ENCODE measurements around the gene MIB2. TPM values are rescaled to one million over a fixed set of nuclear protein-coding genes. Genes with fewer than 3 reads are reported as not detected.

The MIB2 gene
- polyA plus RNA-seq, 3 donors = 5.4 to 65.7 (median 5.6) TPM

DNA sequence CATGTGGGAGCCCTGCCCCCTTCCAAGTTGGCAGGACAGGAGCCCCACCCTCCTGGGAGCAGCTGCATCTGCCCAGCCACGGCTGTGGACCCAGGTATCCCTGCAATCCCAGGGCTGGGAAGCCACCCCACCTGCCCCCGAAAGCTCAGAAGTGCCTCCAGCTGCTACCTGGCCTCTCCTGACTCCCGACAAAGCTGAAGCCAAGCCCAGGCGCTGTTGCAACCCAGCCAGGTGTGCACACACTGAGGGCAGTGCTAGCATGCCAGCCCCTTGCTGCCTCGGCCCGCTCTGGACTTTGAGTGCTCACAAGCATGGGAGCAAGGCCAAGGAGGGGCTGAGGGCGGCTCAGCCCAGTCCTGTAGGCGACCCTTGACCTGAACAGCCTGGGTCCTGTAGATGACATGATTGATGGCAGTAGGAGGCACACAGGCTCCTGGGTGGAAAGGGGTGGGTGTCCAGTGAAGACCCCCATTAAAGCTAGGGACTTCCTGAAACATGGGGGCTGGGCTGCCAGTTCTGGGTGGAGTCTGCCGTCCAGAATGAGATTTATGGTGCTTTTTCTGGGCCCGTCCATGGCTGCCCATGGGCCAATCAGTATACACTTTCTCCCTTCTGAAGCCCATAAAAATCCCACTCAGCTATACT lies 37.8 kb upstream of the MIB2 start:
- H3K27ac Mint-ChIP-seq = no peak overlapping the region
- H3K27me3 Mint-ChIP-seq (ENCODE audit: low read depth in 3 of 3) = peaks cover 11 to 33% (median 15%) of the 10 kb centered on the region in 3 donors
- Histone ChIP-seq H3K27ac (ENCODE audit: low read depth in 1 of 2, low read length in 2 of 2) (no peak overlapping the region), H3K36me3 (replicated peaks in 1 of 2; ENCODE audit: control insufficient read depth in 1 of 2, insufficient read depth in 2 of 2, low read length in 2 of 2) (peaks cover 0 to 2% of the 10 kb centered on the region in 2 donors), H2AFZ (ENCODE audit: insufficient read depth, low read depth, low read length, poor library complexity, severe bottlenecking) (no peak overlapping the region), H3K4me1 (ENCODE audit: control insufficient read depth in 1 of 2, insufficient read depth in 2 of 2, low read length in 2 of 2) (peaks cover 19 to 21% of the 10 kb centered on the region in 2 donors), H3K9me3 (replicated peaks in 1 of 2; ENCODE audit: control insufficient read depth in 1 of 2, insufficient read depth in 1 of 2, low read length in 2 of 2) (no peaks in the 10 kb centered on the region), H3K4me2 (replicated peaks; ENCODE audit: extremely low read depth, low read length, poor library complexity, severe bottlenecking) (no peak overlapping the region), H3K4me3 (replicated peaks in 1 of 3; ENCODE audit: low read depth in 2 of 3, low read length in 3 of 3) (no peak overlapping the region), H3K9ac (ENCODE audit: insufficient read depth, low read length, poor library complexity, severe bottlenecking) (no peak overlapping the region), H3K79me2 (ENCODE audit: insufficient read depth, low read length) (peaks cover 25% of the 10 kb centered on the region), H4K20me1 (ENCODE audit: insufficient read depth, low read length) (peaks cover 8% of the 10 kb centered on the region), H3K27me3 (ENCODE audit: control insufficient read depth in 2 of 2, insufficient read depth in 2 of 2, low read length in 2 of 2) (peaks cover 3 to 5% of the 10 kb centered on the region in 2 donors)
- no peak overlapping the region for H3K4me3 Mint-ChIP-seq
- peaks cover 0 to 2% (median 0%) of the 10 kb centered on the region in 7 donors for H3K9me3 Mint-ChIP-seq
- DNase-seq = no peak
- WGBS (ENCODE audit: insufficient coverage) = 86% methylated on average over 9 of the region's 10 CpGs
- TF ChIP-seq, protein P1, sequence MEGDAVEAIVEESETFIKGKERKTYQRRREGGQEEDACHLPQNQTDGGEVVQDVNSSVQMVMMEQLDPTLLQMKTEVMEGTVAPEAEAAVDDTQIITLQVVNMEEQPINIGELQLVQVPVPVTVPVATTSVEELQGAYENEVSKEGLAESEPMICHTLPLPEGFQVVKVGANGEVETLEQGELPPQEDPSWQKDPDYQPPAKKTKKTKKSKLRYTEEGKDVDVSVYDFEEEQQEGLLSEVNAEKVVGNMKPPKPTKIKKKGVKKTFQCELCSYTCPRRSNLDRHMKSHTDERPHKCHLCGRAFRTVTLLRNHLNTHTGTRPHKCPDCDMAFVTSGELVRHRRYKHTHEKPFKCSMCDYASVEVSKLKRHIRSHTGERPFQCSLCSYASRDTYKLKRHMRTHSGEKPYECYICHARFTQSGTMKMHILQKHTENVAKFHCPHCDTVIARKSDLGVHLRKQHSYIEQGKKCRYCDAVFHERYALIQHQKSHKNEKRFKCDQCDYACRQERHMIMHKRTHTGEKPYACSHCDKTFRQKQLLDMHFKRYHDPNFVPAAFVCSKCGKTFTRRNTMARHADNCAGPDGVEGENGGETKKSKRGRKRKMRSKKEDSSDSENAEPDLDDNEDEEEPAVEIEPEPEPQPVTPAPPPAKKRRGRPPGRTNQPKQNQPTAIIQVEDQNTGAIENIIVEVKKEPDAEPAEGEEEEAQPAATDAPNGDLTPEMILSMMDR (IDR thresholded peaks at IDR 0.05) = no peak
- intact Hi-C loops (cut with micrococcal nuclease) = loop anchor here in 1 of 2 donors (10.0 kb wide), 1 partner anchor 107 kb away; no protein-coding TSS in a partner anchor
- peaks cover 19% of the 10 kb centered on the region for H3K4me1 Mint-ChIP-seq
- H3K36me3 Mint-ChIP-seq = peaks cover 1 to 10% of the 10 kb centered on the region in 2 donors

DNA sequence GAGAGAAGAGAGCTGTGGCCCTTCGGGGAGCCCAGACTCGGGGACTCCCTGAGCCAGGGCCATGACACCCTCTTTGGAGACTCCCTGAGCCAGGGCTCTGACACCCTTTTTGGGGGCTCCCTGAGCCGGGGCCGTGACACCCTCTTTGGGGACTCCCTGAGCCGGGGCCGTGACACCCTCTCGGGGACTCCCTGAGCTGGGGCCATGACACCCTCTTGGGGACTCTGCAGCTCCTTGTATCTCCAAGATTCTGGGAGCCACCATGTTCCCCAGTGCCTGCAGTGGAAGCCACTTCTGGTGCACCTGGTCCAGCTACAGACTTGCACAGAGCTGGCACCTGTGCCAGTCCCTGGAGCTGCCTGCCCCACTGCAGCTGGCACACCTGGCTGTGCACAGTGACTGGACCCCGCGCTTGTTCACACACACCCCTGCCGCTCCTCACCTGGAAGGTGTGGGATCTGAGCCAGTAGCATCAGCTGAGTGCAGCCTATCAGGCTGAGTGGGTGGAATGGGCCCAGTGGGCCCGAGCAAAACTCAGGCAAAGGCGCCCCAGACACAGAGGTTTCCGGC lies 36.8 kb upstream of the MIB2 start:
- Histone ChIP-seq H2AFZ (ENCODE audit: insufficient read depth, low read depth, low read length, poor library complexity, severe bottlenecking) (no peak overlapping the region), H4K20me1 (ENCODE audit: insufficient read depth, low read length) (no peaks in the 10 kb centered on the region), H3K4me2 (replicated peaks; ENCODE audit: extremely low read depth, low read length, poor library complexity, severe bottlenecking) (no peak overlapping the region), H3K9ac (ENCODE audit: insufficient read depth, low read length, poor library complexity, severe bottlenecking) (no peak overlapping the region), H3K79me2 (ENCODE audit: insufficient read depth, low read length) (peaks cover 15% of the 10 kb centered on the region), H3K4me1 (ENCODE audit: control insufficient read depth in 1 of 2, insufficient read depth in 2 of 2, low read length in 2 of 2) (peaks cover 11% of the 10 kb centered on the region in 2 donors), H3K4me3 (replicated peaks in 1 of 3; ENCODE audit: low read depth in 2 of 3, low read length in 3 of 3) (no peak overlapping the region), H3K27ac (ENCODE audit: low read depth in 1 of 2, low read length in 2 of 2) (no peak overlapping the region), H3K27me3 (ENCODE audit: control insufficient read depth in 2 of 2, insufficient read depth in 2 of 2, low read length in 2 of 2) (peaks cover 3 to 7% of the 10 kb centered on the region in 2 donors), H3K36me3 (replicated peaks in 1 of 2; ENCODE audit: control insufficient read depth in 1 of 2, insufficient read depth in 2 of 2, low read length in 2 of 2) (no peaks in the 10 kb centered on the region), H3K9me3 (replicated peaks in 1 of 2; ENCODE audit: control insufficient read depth in 1 of 2, insufficient read depth in 1 of 2, low read length in 2 of 2) (no peaks in the 10 kb centered on the region)
- Mint-ChIP-seq H3K9me3 (no peaks in the 10 kb centered on the region), H3K27ac (no peak overlapping the region), H3K4me1 (peaks cover 12% of the 10 kb centered on the region), H3K4me3 (no peak overlapping the region), H3K36me3 (peaks cover 0 to under 1% of the 10 kb centered on the region in 2 donors), H3K27me3 (ENCODE audit: low read depth in 3 of 3) (peaks cover 11 to 36% (median 15%) of the 10 kb centered on the region in 3 donors)
- 93% methylated on average over 13 of the region's 13 CpGs for WGBS (ENCODE audit: insufficient coverage)
- intact Hi-C loops (cut with micrococcal nuclease) = loop anchor here in 1 of 2 donors (10.0 kb wide), 1 partner anchor 106 kb away; no protein-coding TSS in a partner anchor
- TF ChIP-seq, protein P1 (IDR thresholded peaks at IDR 0.05) = no peak
- DNase-seq = no peak
